ENCODE data around the gene DNAJC1. TPM values are rescaled to one million over a fixed set of nuclear protein-coding genes. Genes with fewer than 3 reads are reported as not detected.

The DNAJC1 gene
- total RNA-seq, 1 donor from 2014 or later: 103 TPM

DNA sequence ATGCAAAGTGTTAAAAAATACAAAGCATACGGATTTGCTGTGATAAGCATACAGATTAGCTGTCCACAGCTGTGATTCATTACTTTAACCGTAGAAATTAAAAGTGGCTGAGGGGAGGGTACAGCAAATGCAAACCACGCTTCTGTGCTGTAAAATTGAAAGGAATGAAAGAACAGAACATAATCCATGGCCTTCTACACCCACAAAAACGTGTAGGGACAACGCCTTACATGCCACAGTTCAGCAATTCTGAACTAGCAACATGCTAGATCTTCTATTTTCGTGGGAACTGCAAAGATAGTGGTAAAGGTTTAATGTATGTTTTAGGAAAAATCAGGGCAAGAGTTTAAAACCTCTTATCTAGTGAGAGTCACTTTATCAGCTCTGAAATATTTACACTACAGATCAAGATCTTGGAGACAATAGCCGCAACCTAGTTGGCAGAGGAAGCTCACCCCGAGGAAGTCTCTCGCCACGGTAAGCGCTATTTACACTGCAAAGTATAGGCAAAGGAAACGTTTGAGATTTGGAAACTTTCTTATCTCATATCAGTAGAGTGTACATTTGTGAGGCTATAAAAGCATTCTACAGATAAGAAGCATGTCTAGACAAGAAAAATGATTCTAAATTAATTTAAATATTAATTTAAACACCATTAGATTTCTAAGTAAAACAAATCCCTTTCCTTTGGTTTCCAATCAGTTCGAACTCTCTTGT is 275.9 kb downstream of the DNAJC1 start:
- no peak for DNase-seq (ENCODE audit: low read depth)
- Histone ChIP-seq H3K27me3 (ENCODE audit: control insufficient read depth, insufficient read depth, low read length) (no peaks in the 10 kb centered on the region), H3K4me3 (ENCODE audit: low read depth, low read length) (no peak overlapping the region), H3K36me3 (ENCODE audit: control insufficient read depth, insufficient read depth, low read length) (no peaks in the 10 kb centered on the region)
- TF ChIP-seq CTCF (IDR thresholded peaks at IDR 0.05; ENCODE audit: insufficient read depth, low read length, poor library complexity, severe bottlenecking): no peak

- TF ChIP-seq CTCF (IDR thresholded peaks at IDR 0.05; ENCODE audit: insufficient read depth, low read length, poor library complexity, severe bottlenecking): no peak
- H3K36me3 ChIP-seq (ENCODE audit: control insufficient read depth, insufficient read depth, low read length): no peaks in the 10 kb centered on the region
- no peak overlapping the region for H3K4me3 ChIP-seq (ENCODE audit: low read depth, low read length)
- DNase-seq (ENCODE audit: low read depth): no peak
- H3K27me3 ChIP-seq (ENCODE audit: control insufficient read depth, insufficient read depth, low read length): no peaks in the 10 kb centered on the region
Observed at GRCh38 chr10:21726601-21727225, 276.8 kb downstream of the DNAJC1 start.

- TF ChIP-seq CTCF (IDR thresholded peaks at IDR 0.05; ENCODE audit: insufficient read depth, low read length, poor library complexity, severe bottlenecking): no peak
- Histone ChIP-seq H3K27me3 (ENCODE audit: control insufficient read depth, insufficient read depth, low read length) (no peaks in the 10 kb centered on the region), H3K36me3 (ENCODE audit: control insufficient read depth, insufficient read depth, low read length) (no peaks in the 10 kb centered on the region), H3K4me3 (ENCODE audit: low read depth, low read length) (no peak overlapping the region)
- DNase-seq (ENCODE audit: low read depth): peak; percentile 97
Observed at GRCh38 chr10:21724687-21725367, 278.7 kb downstream of the DNAJC1 start.

- no peak for DNase-seq (ENCODE audit: low read depth)
- no peaks in the 10 kb centered on the region for H3K36me3 ChIP-seq (ENCODE audit: control insufficient read depth, insufficient read depth, low read length)
- no peak overlapping the region for H3K4me3 ChIP-seq (ENCODE audit: low read depth, low read length)
- no peak for TF ChIP-seq CTCF (IDR thresholded peaks at IDR 0.05; ENCODE audit: insufficient read depth, low read length, poor library complexity, severe bottlenecking)
- H3K27me3 ChIP-seq (ENCODE audit: control insufficient read depth, insufficient read depth, low read length): no peaks in the 10 kb centered on the region
Observed at GRCh38 chr10:21724020-21724589, 279.4 kb downstream of the DNAJC1 start.

- TF ChIP-seq CTCF (IDR thresholded peaks at IDR 0.05; ENCODE audit: insufficient read depth, low read length, poor library complexity, severe bottlenecking): no peak
- H3K36me3 ChIP-seq (ENCODE audit: control insufficient read depth, insufficient read depth, low read length): no peaks in the 10 kb centered on the region
- no peak for DNase-seq (ENCODE audit: low read depth)
- no peak overlapping the region for H3K4me3 ChIP-seq (ENCODE audit: low read depth, low read length)
- no peaks in the 10 kb centered on the region for H3K27me3 ChIP-seq (ENCODE audit: control insufficient read depth, insufficient read depth, low read length)
Observed at GRCh38 chr10:21722209-21722608, 281.3 kb downstream of the DNAJC1 start.
